ENCODE measurements around the gene EFNA3.
"Not testable (repeated sequence)": the region's sequence is repeated elsewhere in the genome, so short reads cannot be mapped to it uniquely, and the experiment has no call there.

The EFNA3 gene

GRCh38 chr1:155110826-155111225, 32.2 kb downstream of the EFNA3 start:
- Histone ChIP-seq H3K27me3 (ENCODE audit: insufficient read depth, low read depth, severe bottlenecking) (no peaks in the 10 kb centered on the region), H3K36me3 (no peaks in the 10 kb centered on the region), H3K4me3 (ENCODE audit: low read depth, low read length) (no peak overlapping the region), H3K27ac (no peak overlapping the region), H3K9me3 (ENCODE audit: severe bottlenecking) (no peaks in the 10 kb centered on the region)
- TF ChIP-seq CTCF (IDR thresholded peaks at IDR 0.05; ENCODE audit: low read depth, low read length) = no peak
- no peak for DNase-seq

GRCh38 chr1:155113450-155113980, 34.9 kb downstream of the EFNA3 start:
- Histone ChIP-seq H3K27me3 (ENCODE audit: insufficient read depth, low read depth, severe bottlenecking) (no peaks in the 10 kb centered on the region), H3K9me3 (ENCODE audit: severe bottlenecking) (no peaks in the 10 kb centered on the region), H3K36me3 (no peaks in the 10 kb centered on the region), H3K4me3 (ENCODE audit: low read depth, low read length) (no peak overlapping the region), H3K27ac (no peak overlapping the region)
- no peak for DNase-seq
- no peak for TF ChIP-seq CTCF (IDR thresholded peaks at IDR 0.05; ENCODE audit: low read depth, low read length)

- Histone ChIP-seq H3K4me3 (ENCODE audit: low read depth, low read length) (no peak overlapping the region), H3K27ac (no peak overlapping the region), H3K27me3 (ENCODE audit: insufficient read depth, low read depth, severe bottlenecking) (no peaks in the 10 kb centered on the region), H3K9me3 (ENCODE audit: severe bottlenecking) (no peaks in the 10 kb centered on the region), H3K36me3 (no peaks in the 10 kb centered on the region)
- no peak for TF ChIP-seq CTCF (IDR thresholded peaks at IDR 0.05; ENCODE audit: low read depth, low read length)
- no peak for DNase-seq
Measured at GRCh38 chr1:155116113-155116764, 37.6 kb downstream of the EFNA3 start.

- H3K27me3 ChIP-seq (ENCODE audit: insufficient read depth, low read depth, severe bottlenecking) = no peaks in the 10 kb centered on the region
- no peak overlapping the region for H3K27ac ChIP-seq
- TF ChIP-seq CTCF (IDR thresholded peaks at IDR 0.05; ENCODE audit: low read depth, low read length) = no peak
- no peak for DNase-seq
- H3K4me3 ChIP-seq (ENCODE audit: low read depth, low read length) = no peak overlapping the region
- H3K9me3 ChIP-seq (ENCODE audit: severe bottlenecking) = no peaks in the 10 kb centered on the region
- no peaks in the 10 kb centered on the region for H3K36me3 ChIP-seq
Measured at GRCh38 chr1:155117610-155118009, 39.0 kb downstream of the EFNA3 start.

GRCh38 chr1:155118090-155118489, 39.5 kb downstream of the EFNA3 start:
- not testable (repeated sequence) for H3K9me3 ChIP-seq (ENCODE audit: severe bottlenecking); H3K27me3 ChIP-seq (ENCODE audit: insufficient read depth, low read depth, severe bottlenecking); H3K36me3 ChIP-seq; H3K27ac ChIP-seq; H3K4me3 ChIP-seq (ENCODE audit: low read depth, low read length); DNase-seq

- TF ChIP-seq CTCF (IDR thresholded peaks at IDR 0.05; ENCODE audit: low read depth, low read length) = no peak
Measured at GRCh38 chr1:155120253-155120652, 41.6 kb downstream of the EFNA3 start.

More at GRCh38 chr1:155120253-155120652, 41.6 kb downstream of the EFNA3 start:
- H3K27ac ChIP-seq = no peak overlapping the region
- no peaks in the 10 kb centered on the region for H3K9me3 ChIP-seq (ENCODE audit: severe bottlenecking)
- no peaks in the 10 kb centered on the region for H3K27me3 ChIP-seq (ENCODE audit: insufficient read depth, low read depth, severe bottlenecking)
- no peak for DNase-seq
- no peak overlapping the region for H3K4me3 ChIP-seq (ENCODE audit: low read depth, low read length)
- H3K36me3 ChIP-seq = no peaks in the 10 kb centered on the region
